Adipocyte (in vitro differentiated cells): ENCODE results near the gene CBR4.
"Not testable (repeated sequence)": the region's sequence is repeated elsewhere in the genome, so short reads cannot be mapped to it uniquely, and the experiment has no call there.

Experiments
- DNase-seq: peaks from one replicate; pipeline ENCODE4 v3.0.0-alpha.2; 2015; ENCODE audit warnings: low read depth
- H3K27me3 ChIP-seq: replicated peaks from 2 replicates; pipeline ENCODE4 v1.7.0; 2013; ENCODE audit warnings: mild to moderate bottlenecking, low read length, moderate library complexity; ENCODE audit not compliant: control insufficient read depth, insufficient read depth
- H3K36me3 ChIP-seq: 2 replicates; pipeline ENCODE4 v1.7.0; 2013; ENCODE audit warnings: low read length, mild to moderate bottlenecking, moderate library complexity; ENCODE audit not compliant: control insufficient read depth, insufficient read depth, severe bottlenecking
- H3K4me1 ChIP-seq: 2 replicates; pipeline ENCODE4 v1.7.0; 2013; ENCODE audit warnings: mild to moderate bottlenecking, low read length, moderate library complexity; ENCODE audit not compliant: control insufficient read depth, insufficient read depth
- H3K4me3 ChIP-seq: 2 replicates; pipeline ENCODE4 v1.7.0; 2013; ENCODE audit warnings: mild to moderate bottlenecking, low read length, moderate library complexity
- H3K9ac ChIP-seq: 2 replicates; pipeline ENCODE4 v1.7.0; 2013; ENCODE audit warnings: mild to moderate bottlenecking, low read length, moderate library complexity
- H3K9me3 ChIP-seq: 2 replicates; pipeline ENCODE4 v1.7.0; 2013; ENCODE audit warnings: mild to moderate bottlenecking, low read length, moderate library complexity; ENCODE audit not compliant: control insufficient read depth

Gene CBR4

GRCh38 chr4:168981460-168981859 lies 28.6 kb downstream of the CBR4 start:
- Histone ChIP-seq H3K27me3 (no peaks in the 10 kb centered on the region), H3K9ac (no peak overlapping the region), H3K36me3 (peaks cover 67% of the 10 kb centered on the region), H3K9me3 (peaks cover 15% of the 10 kb centered on the region), H3K4me1 (peaks cover 7% of the 10 kb centered on the region), H3K4me3 (no peak overlapping the region)
- peak; percentile 11 for DNase-seq

- Histone ChIP-seq H3K4me3 (no peak overlapping the region), H3K9me3 (peaks cover 19% of the 10 kb centered on the region), H3K4me1 (peaks cover 7% of the 10 kb centered on the region), H3K27me3 (no peaks in the 10 kb centered on the region), H3K9ac (no peak overlapping the region), H3K36me3 (peaks cover 69% of the 10 kb centered on the region)
- no peak for DNase-seq
These were observed 30.7 kb downstream of the CBR4 start for GRCh38 chr4:168979338-168979737.

GRCh38 chr4:168978001-168978700 lies 31.9 kb downstream of the CBR4 start:
- H3K9ac ChIP-seq, result no peak overlapping the region
- no peaks in the 10 kb centered on the region for H3K27me3 ChIP-seq
- H3K9me3 ChIP-seq, result peaks cover 19% of the 10 kb centered on the region
- peak; percentile 22 for DNase-seq
- H3K4me1 ChIP-seq, result peaks cover 7% of the 10 kb centered on the region
- peak overlapping the region; percentile 51 for H3K4me3 ChIP-seq
- H3K36me3 ChIP-seq, result peaks cover 66% of the 10 kb centered on the region

DNA sequence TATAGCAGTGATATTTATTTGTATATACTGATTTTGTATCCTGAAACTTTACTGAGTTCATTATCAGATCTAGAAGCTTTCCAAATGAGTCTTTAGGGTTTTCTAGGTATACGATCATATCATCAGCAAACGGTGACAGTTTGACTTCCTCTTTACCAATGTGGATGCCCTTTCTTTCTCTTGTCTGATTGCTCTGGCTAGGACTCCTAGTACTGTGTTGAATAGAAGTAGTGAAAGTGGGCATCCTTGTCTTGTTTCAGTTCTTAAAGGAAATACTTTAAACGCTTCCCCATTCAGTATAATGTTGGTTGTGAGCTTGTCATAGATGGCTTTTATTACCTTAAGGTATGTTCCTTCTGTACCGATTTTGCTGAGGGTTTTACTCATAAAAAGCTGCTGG lies 37.5 kb downstream of the CBR4 start:
- Histone ChIP-seq H3K27me3 (no peaks in the 10 kb centered on the region), H3K36me3 (peaks cover 30% of the 10 kb centered on the region), H3K9me3 (peaks cover 3% of the 10 kb centered on the region), H3K9ac (no peak overlapping the region), H3K4me3 (no peak overlapping the region), H3K4me1 (no peaks in the 10 kb centered on the region)
- no peak for DNase-seq

GRCh38 chr4:168960716-168961115 lies 49.3 kb downstream of the CBR4 start:
- peaks cover 2% of the 10 kb centered on the region for H3K36me3 ChIP-seq
- H3K4me3 ChIP-seq, result no peak overlapping the region
- no peak overlapping the region for H3K9ac ChIP-seq
- H3K27me3 ChIP-seq, result no peaks in the 10 kb centered on the region
- no peaks in the 10 kb centered on the region for H3K4me1 ChIP-seq
- H3K9me3 ChIP-seq, result no peaks in the 10 kb centered on the region
- no peak for DNase-seq

DNA sequence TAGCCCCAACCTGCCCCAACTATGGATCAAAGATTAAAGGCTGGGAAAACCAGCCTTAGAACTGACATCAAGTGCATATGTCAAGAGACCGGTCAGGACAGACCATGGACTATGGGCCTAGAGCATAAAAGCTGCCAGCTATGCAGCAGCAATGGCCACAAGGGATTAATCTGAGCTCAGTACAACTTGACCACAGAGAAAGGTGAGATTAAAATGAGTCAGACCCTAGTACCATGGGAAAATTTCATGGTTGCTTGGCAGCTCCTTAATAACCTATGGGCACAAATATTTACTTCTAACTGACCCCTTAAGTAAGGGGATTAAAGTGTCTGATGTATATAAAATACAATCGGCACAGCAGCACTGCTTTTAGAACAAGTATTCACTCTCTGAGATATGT lies 54.4 kb downstream of the CBR4 start:
- Histone ChIP-seq H3K4me3 (no peak overlapping the region), H3K27me3 (no peaks in the 10 kb centered on the region), H3K36me3 (no peaks in the 10 kb centered on the region), H3K4me1 (no peaks in the 10 kb centered on the region), H3K9me3 (no peaks in the 10 kb centered on the region), H3K9ac (no peak overlapping the region)
- peak; percentile 4 for DNase-seq

DNA sequence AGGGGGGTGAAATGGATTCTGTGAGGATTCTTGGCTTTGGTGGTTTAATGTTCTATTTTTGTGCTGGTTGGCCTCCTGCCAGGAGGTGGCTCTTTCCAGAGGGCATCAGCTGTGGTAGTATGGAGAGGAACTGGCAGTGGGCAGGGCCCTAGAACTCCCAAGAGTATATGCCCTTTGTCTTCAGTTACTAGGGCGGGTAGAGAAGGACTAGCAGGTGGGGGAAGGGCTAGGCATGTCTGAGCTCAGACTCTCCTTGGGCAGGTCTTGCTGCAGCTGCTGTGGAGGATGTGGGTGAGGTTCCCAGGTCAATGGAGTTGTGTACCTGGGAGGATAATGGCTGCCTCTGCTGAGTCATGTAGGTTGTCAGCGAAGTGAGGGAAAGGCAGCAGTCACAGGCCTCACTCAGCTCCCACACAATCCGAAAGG lies 57.2 kb downstream of the CBR4 start:
- not testable (repeated sequence) for H3K4me1 ChIP-seq, H3K4me3 ChIP-seq, H3K9me3 ChIP-seq, H3K27me3 ChIP-seq, H3K36me3 ChIP-seq, H3K9ac ChIP-seq, DNase-seq

- Histone ChIP-seq H3K4me3 (no peak overlapping the region), H3K36me3 (no peaks in the 10 kb centered on the region), H3K9ac (no peak overlapping the region), H3K9me3 (no peaks in the 10 kb centered on the region), H3K4me1 (no peaks in the 10 kb centered on the region), H3K27me3 (no peaks in the 10 kb centered on the region)
- DNase-seq, result no peak
These were observed 64.8 kb downstream of the CBR4 start for GRCh38 chr4:168945291-168945690.

DNA sequence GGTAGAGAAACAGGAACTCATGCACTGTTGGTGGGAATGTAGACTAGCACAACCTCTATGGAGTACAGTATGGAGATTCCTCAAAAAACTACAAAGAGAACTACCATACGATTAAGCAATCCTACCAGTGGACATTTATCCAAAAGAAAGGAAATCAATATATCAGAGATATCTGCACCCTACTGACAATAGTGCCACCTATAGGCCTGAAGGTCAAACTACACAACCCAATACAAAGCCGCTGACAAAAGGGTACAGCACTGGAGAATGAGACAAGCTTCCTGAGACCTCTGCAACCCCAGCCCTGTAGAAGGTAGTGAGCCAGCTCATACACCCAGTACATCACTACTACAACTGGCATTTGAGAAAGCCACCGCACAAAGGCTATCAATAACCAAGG lies 67.1 kb downstream of the CBR4 start:
- Histone ChIP-seq H3K36me3 (no peaks in the 10 kb centered on the region), H3K27me3 (no peaks in the 10 kb centered on the region), H3K9ac (no peak overlapping the region), H3K4me1 (no peaks in the 10 kb centered on the region), H3K4me3 (no peak overlapping the region), H3K9me3 (peaks cover under 1% of the 10 kb centered on the region)
- DNase-seq, result no peak
